OCI-LY3 (cell line): ENCODE data around the gene LSM3.

Source experiments
- EZH2phosphoT487 ChIP-seq: fragments of 200-600 bp; shearing (Covaris generic); IDR thresholded peaks from 2 replicates; pipeline ENCODE4 v1.6.1; 2018; ENCODE audit warnings: antibody characterized with exemption, mixed run types, low read depth
- TF ChIP-seq, protein P1 (sequence below): fragments of 200-600, 300-600 bp; sonication (generic); IDR thresholded peaks from 2 replicates; pipeline ENCODE4 v1.5.1; 2014; ENCODE audit warnings: antibody characterized with exemption, low read length, low read depth

- TF ChIP-seq, protein P1, sequence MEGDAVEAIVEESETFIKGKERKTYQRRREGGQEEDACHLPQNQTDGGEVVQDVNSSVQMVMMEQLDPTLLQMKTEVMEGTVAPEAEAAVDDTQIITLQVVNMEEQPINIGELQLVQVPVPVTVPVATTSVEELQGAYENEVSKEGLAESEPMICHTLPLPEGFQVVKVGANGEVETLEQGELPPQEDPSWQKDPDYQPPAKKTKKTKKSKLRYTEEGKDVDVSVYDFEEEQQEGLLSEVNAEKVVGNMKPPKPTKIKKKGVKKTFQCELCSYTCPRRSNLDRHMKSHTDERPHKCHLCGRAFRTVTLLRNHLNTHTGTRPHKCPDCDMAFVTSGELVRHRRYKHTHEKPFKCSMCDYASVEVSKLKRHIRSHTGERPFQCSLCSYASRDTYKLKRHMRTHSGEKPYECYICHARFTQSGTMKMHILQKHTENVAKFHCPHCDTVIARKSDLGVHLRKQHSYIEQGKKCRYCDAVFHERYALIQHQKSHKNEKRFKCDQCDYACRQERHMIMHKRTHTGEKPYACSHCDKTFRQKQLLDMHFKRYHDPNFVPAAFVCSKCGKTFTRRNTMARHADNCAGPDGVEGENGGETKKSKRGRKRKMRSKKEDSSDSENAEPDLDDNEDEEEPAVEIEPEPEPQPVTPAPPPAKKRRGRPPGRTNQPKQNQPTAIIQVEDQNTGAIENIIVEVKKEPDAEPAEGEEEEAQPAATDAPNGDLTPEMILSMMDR = no peak
- no peak for TF ChIP-seq EZH2phosphoT487
Observed at GRCh38 chr3:14228681-14229470, 50.3 kb downstream of the LSM3 start.
